SK-N-SH treated with all-trans-retinoic acid at 6 μM for 48 hours (cell line): Measurements from ENCODE around the gene PPP3CA.

Source experiments
- ATAC-seq: fragments of 200-7000 bp; cut with Tn5 transposase; 3 replicates; pipeline ENCODE4 v1.9.1; 2020; ENCODE audit warnings: mild to moderate bottlenecking, moderate library complexity
- ARNTL ChIP-seq: fragments of 450-650 bp; formaldehyde crosslinking; IDR thresholded peaks from 2 replicates; pipeline ENCODE4 v1.5.0; 2020; ENCODE audit warnings: low read depth, mild to moderate bottlenecking, moderate library complexity, borderline replicate concordance
- BACH2 ChIP-seq: fragments of 250-450 bp; sonication (Bioruptor Pico); IDR thresholded peaks from 2 replicates; pipeline ENCODE4 v1.9.0; 2021; ENCODE audit warnings: mild to moderate bottlenecking, borderline replicate concordance
- CREB5 ChIP-seq: fragments of 250-450 bp; sonication (Bioruptor Pico); IDR thresholded peaks from 2 replicates; pipeline ENCODE4 v1.5.1; 2020; ENCODE audit warnings: low read depth, mild to moderate bottlenecking, moderate library complexity
- CSDC2 ChIP-seq: fragments of 250-450 bp; sonication (Bioruptor Pico); IDR thresholded peaks from 2 replicates; pipeline ENCODE4 v1.5.0; 2020; ENCODE audit warnings: mild to moderate bottlenecking, moderate library complexity
- CSRNP3 ChIP-seq: fragments of 250-450 bp; sonication (Bioruptor Pico); IDR thresholded peaks from 2 replicates; pipeline ENCODE4 v1.5.1; 2021; ENCODE audit warnings: mild to moderate bottlenecking, moderate library complexity
- GLIS3 ChIP-seq: fragments of 250-450 bp; sonication (Bioruptor Pico); IDR thresholded peaks from 2 replicates; pipeline ENCODE4 v1.5.0; 2020; ENCODE audit warnings: mild to moderate bottlenecking, moderate library complexity
- ISL1 ChIP-seq: fragments of 250-450 bp; sonication (Bioruptor Pico); IDR thresholded peaks from 2 replicates; pipeline ENCODE4 v2.1.2; 2022; ENCODE audit warnings: mild to moderate bottlenecking, moderate library complexity
- OSR1 ChIP-seq: fragments of 250-450 bp; sonication (Bioruptor Pico); IDR thresholded peaks from 2 replicates; pipeline ENCODE4 v1.8.0; 2022; ENCODE audit warnings: moderate library complexity, mild to moderate bottlenecking, inconsistent platforms
- PPARA ChIP-seq: fragments of 250-450 bp; sonication (Bioruptor Pico); IDR thresholded peaks from 2 replicates; pipeline ENCODE4 v1.5.0; 2020; ENCODE audit warnings: mild to moderate bottlenecking, borderline replicate concordance
- RARB ChIP-seq: fragments of 250-450 bp; sonication (Bioruptor Pico); IDR thresholded peaks from 2 replicates; pipeline ENCODE4 v1.8.0; 2021; ENCODE audit warnings: mild to moderate bottlenecking, moderate library complexity
- SNAI2 ChIP-seq: fragments of 250-450 bp; sonication (Bioruptor Pico); IDR thresholded peaks from 2 replicates; pipeline ENCODE4 v1.5.0; 2020; ENCODE audit warnings: mild to moderate bottlenecking, moderate library complexity
- TCF4 ChIP-seq: fragments of 250-450 bp; sonication (Bioruptor Pico); IDR thresholded peaks from 2 replicates; pipeline ENCODE4 v1.8.0; 2021; ENCODE audit warnings: mild to moderate bottlenecking, moderate library complexity, borderline replicate concordance
- TOX ChIP-seq: fragments of 250-450 bp; sonication (Bioruptor Pico); IDR thresholded peaks from 2 replicates; pipeline ENCODE4 v1.8.0; 2021; ENCODE audit warnings: mild to moderate bottlenecking, moderate library complexity, borderline replicate concordance
- ZC3H10 ChIP-seq: fragments of 250-450 bp; sonication (Bioruptor Pico); IDR thresholded peaks from 2 replicates; pipeline ENCODE4 v1.5.1; 2021; ENCODE audit warnings: mild to moderate bottlenecking, moderate library complexity
- ZFP3 ChIP-seq: fragments of 250-450 bp; sonication (Bioruptor Pico); IDR thresholded peaks from 2 replicates; pipeline ENCODE4 v1.5.0; 2020; ENCODE audit warnings: mild to moderate bottlenecking, moderate library complexity
- ZFP30 ChIP-seq: fragments of 450-650 bp; formaldehyde crosslinking; IDR thresholded peaks from 2 replicates; pipeline ENCODE4 v1.5.0; 2022; ENCODE audit warnings: mild to moderate bottlenecking, moderate library complexity
- ZNF565 ChIP-seq: fragments of 450-650 bp; formaldehyde crosslinking; conservative IDR thresholded peaks from 2 replicates; pipeline ENCODE4 v1.5.0; 2020; ENCODE audit warnings: low read depth, mild to moderate bottlenecking, moderate library complexity
- ZNF70 ChIP-seq: fragments of 450-650 bp; formaldehyde crosslinking; IDR thresholded peaks from 2 replicates; pipeline ENCODE4 v1.5.0; 2020; ENCODE audit warnings: mild to moderate bottlenecking, moderate library complexity
- ZNF8 ChIP-seq: fragments of 450-650 bp; formaldehyde crosslinking; IDR thresholded peaks from 2 replicates; pipeline ENCODE4 v1.5.0; 2020; ENCODE audit warnings: mild to moderate bottlenecking, moderate library complexity
- TF ChIP-seq, protein P1 (sequence below): fragments of 250-450 bp; sonication (Bioruptor Pico); IDR thresholded peaks from 2 replicates; pipeline ENCODE4 v1.8.0; 2020; ENCODE audit warnings: mild to moderate bottlenecking, moderate library complexity, borderline replicate concordance
- TF ChIP-seq, protein P2 (sequence below): fragments of 250-450 bp; sonication (Bioruptor Pico); IDR thresholded peaks from 2 replicates; pipeline ENCODE4 v1.5.0; 2020; ENCODE audit warnings: mild to moderate bottlenecking, moderate library complexity

The PPP3CA gene

DNA sequence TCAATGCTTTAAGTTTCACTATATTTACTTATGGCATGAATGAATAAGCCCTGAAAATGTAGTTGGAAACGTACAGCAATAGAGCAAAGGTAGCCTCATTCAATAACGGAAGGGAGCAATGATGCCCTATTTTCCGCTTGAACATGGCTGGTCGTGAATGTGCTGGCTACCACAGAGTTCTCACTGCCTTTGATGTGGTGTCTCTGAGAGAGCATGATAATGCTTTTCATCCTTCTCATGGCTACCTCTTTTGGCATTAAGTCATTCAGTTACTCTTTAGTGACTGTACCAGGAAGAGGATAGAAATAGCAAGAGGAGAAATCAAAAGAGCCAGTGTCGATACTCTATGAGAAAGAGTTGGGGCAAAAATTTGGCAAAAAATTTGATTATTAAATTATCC is 308.0 kb downstream of the PPP3CA start:
- TF ChIP-seq CSRNP3 (no peak), ISL1 (CRISPR knock-in tag) (no peak), CREB5 (no peak), ZFP3 (CRISPR knock-in tag) (no peak), ZNF70 (CRISPR knock-in tag) (no peak), TOX (CRISPR knock-in tag) (no peak), ZFP30 (CRISPR knock-in tag) (no peak), TCF4 (CRISPR knock-in tag) (no peak), CSDC2 (no peak), BACH2 (CRISPR knock-in tag) (no peak), ZNF8 (no peak), ZNF565 (CRISPR knock-in tag) (no peak)
- ATAC-seq = no peak

GRCh38 chr4:101037938-101038413 is 309.4 kb downstream of the PPP3CA start:
- peak; percentile 49; the same call in 2 of the 3 replicates for ATAC-seq
- TF ChIP-seq, protein P1, sequence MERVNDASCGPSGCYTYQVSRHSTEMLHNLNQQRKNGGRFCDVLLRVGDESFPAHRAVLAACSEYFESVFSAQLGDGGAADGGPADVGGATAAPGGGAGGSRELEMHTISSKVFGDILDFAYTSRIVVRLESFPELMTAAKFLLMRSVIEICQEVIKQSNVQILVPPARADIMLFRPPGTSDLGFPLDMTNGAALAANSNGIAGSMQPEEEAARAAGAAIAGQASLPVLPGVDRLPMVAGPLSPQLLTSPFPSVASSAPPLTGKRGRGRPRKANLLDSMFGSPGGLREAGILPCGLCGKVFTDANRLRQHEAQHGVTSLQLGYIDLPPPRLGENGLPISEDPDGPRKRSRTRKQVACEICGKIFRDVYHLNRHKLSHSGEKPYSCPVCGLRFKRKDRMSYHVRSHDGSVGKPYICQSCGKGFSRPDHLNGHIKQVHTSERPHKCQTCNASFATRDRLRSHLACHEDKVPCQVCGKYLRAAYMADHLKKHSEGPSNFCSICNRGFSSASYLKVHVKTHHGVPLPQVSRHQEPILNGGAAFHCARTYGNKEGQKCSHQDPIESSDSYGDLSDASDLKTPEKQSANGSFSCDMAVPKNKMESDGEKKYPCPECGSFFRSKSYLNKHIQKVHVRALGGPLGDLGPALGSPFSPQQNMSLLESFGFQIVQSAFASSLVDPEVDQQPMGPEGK (CRISPR knock-in tag) = no peak
- no peak for TF ChIP-seq BACH2 (CRISPR knock-in tag)
- TF ChIP-seq ZC3H10 (CRISPR knock-in tag) = no peak
- no peak for TF ChIP-seq ARNTL
- no peak for TF ChIP-seq CSRNP3
- TF ChIP-seq ISL1 (CRISPR knock-in tag) = no peak
- no peak for TF ChIP-seq RARB (CRISPR knock-in tag)
- TF ChIP-seq ZNF8 = no peak
- no peak for TF ChIP-seq ZNF565 (CRISPR knock-in tag)
- TF ChIP-seq TOX (CRISPR knock-in tag) = no peak
- TF ChIP-seq OSR1 (CRISPR knock-in tag) = no peak
- no peak for TF ChIP-seq GLIS3 (CRISPR knock-in tag)
- no peak for TF ChIP-seq SNAI2 (CRISPR knock-in tag)
- no peak for TF ChIP-seq ZFP30 (CRISPR knock-in tag)
- no peak for TF ChIP-seq TCF4 (CRISPR knock-in tag)
- TF ChIP-seq, protein P2, sequence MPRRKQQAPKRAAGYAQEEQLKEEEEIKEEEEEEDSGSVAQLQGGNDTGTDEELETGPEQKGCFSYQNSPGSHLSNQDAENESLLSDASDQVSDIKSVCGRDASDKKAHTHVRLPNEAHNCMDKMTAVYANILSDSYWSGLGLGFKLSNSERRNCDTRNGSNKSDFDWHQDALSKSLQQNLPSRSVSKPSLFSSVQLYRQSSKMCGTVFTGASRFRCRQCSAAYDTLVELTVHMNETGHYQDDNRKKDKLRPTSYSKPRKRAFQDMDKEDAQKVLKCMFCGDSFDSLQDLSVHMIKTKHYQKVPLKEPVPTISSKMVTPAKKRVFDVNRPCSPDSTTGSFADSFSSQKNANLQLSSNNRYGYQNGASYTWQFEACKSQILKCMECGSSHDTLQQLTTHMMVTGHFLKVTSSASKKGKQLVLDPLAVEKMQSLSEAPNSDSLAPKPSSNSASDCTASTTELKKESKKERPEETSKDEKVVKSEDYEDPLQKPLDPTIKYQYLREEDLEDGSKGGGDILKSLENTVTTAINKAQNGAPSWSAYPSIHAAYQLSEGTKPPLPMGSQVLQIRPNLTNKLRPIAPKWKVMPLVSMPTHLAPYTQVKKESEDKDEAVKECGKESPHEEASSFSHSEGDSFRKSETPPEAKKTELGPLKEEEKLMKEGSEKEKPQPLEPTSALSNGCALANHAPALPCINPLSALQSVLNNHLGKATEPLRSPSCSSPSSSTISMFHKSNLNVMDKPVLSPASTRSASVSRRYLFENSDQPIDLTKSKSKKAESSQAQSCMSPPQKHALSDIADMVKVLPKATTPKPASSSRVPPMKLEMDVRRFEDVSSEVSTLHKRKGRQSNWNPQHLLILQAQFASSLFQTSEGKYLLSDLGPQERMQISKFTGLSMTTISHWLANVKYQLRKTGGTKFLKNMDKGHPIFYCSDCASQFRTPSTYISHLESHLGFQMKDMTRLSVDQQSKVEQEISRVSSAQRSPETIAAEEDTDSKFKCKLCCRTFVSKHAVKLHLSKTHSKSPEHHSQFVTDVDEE (CRISPR knock-in tag) = no peak
- TF ChIP-seq ZNF70 (CRISPR knock-in tag) = no peak
- no peak for TF ChIP-seq PPARA (CRISPR knock-in tag)
- TF ChIP-seq CSDC2 = no peak
- no peak for TF ChIP-seq ZFP3 (CRISPR knock-in tag)

GRCh38 chr4:101037249-101037648 is 310.1 kb downstream of the PPP3CA start:
- TF ChIP-seq OSR1 (CRISPR knock-in tag) (no peak), CSRNP3 (no peak), GLIS3 (CRISPR knock-in tag) (no peak), ZNF8 (no peak), CSDC2 (no peak), ISL1 (CRISPR knock-in tag) (no peak)
- TF ChIP-seq, protein P1 (CRISPR knock-in tag) = no peak

More at GRCh38 chr4:101037249-101037648, 310.1 kb downstream of the PPP3CA start:
- ATAC-seq = no peak
